Testis (tissue), 3 donors: Measurements from ENCODE around the gene OGFR. TPM values are rescaled to one million over a fixed set of nuclear protein-coding genes. Genes with fewer than 3 reads are reported as not detected.

ENCODE experiments used
- polyA plus RNA-seq: library from polyadenylated mRNA; stranded (reverse); fragments of 350-450 nt; fragmentation: Illumina TruSeq; extraction: RNeasy Lipid Tissue Mini Kit (QIAGEN cat#74804); gene quantifications from one replicate; pipeline ENCODE4 v1.2.3, GENCODE V29; 2014; ENCODE audit warnings: low read depth, low replicate concordance; ENCODE audit not compliant: insufficient read depth
- small RNA-seq, 2 donors: library from RNA; depleted of rRNA; stranded (forward); fragments of <200 nt; gene quantifications; one replicate each; pipeline ENCODE3, GENCODE V24; 2016
- total RNA-seq, 2 donors: library from RNA; depleted of rRNA; stranded (reverse); fragments of >200 nt; gene quantifications; one replicate each; pipeline ENCODE4 v1.2.3, GENCODE V29; 2016

OGFR gene
- total and polyA plus RNA-seq, 3 donors from 2014 or later: 23.7 to 57.0 (median 46.6) TPM

Small RNAs within 50 kb of the gene (small RNA-seq; reads per million reads assigned to genes)
- gene DPH3P1: 0 reads per million in 2 donors

Other genes starting within 250 kb of the OGFR start
- 10 to 100 TPM in 1 of 2 donors, 1 to 10 TPM in 1; 9.8 to 14.2 TPM for gene SLCO4A1, start 162.3 kb upstream of the OGFR start, total RNA-seq
- 4.2 TPM for gene SLCO4A1, start 162.3 kb upstream of the OGFR start, polyA plus RNA-seq
- gene NTSR1, start 96.0 kb upstream of the OGFR start, total RNA-seq: 1 to 10 TPM in 1 of 2 donors, under 1 TPM in 1; 0.81 to 1.3 TPM
- 0.41 TPM for gene NTSR1, start 96.0 kb upstream of the OGFR start, polyA plus RNA-seq
- gene MRGBP, start 8.4 kb upstream of the OGFR start, total RNA-seq: 10 to 100 TPM; 52.5 to 56.7 TPM
- gene MRGBP, start 8.4 kb upstream of the OGFR start, polyA plus RNA-seq: 98.3 TPM
- 10 to 100 TPM; 19.1 to 50.6 TPM for gene COL9A3, start 12.2 kb downstream of the OGFR start, total RNA-seq
- 21.3 TPM for gene COL9A3, start 12.2 kb downstream of the OGFR start, polyA plus RNA-seq
- gene TCFL5, start 57.0 kb downstream of the OGFR start, total RNA-seq: 10 to 100 TPM; 66.4 to 85.3 TPM
- 184 TPM for gene TCFL5, start 57.0 kb downstream of the OGFR start, polyA plus RNA-seq
- gene DIDO1, start 121.7 kb downstream of the OGFR start, total RNA-seq: 10 to 100 TPM; 98.6 to 99.7 TPM
- gene DIDO1, start 121.7 kb downstream of the OGFR start, polyA plus RNA-seq: 50.5 TPM
- 10 to 100 TPM; 41.9 to 42.6 TPM for gene GID8, start 133.3 kb downstream of the OGFR start, total RNA-seq
- 27.3 TPM for gene GID8, start 133.3 kb downstream of the OGFR start, polyA plus RNA-seq
- gene SLC17A9, start 147.9 kb downstream of the OGFR start, total RNA-seq: 1 to 10 TPM; 2.9 to 3.2 TPM
- gene SLC17A9, start 147.9 kb downstream of the OGFR start, polyA plus RNA-seq: 2.1 TPM
- gene BHLHE23, start 202.1 kb downstream of the OGFR start, total RNA-seq: 1 to 10 TPM; 5.3 to 6.6 TPM
- not detected for gene BHLHE23, start 202.1 kb downstream of the OGFR start, polyA plus RNA-seq